ENCODE measurements around the gene RAB37.

Gene RAB37

DNA sequence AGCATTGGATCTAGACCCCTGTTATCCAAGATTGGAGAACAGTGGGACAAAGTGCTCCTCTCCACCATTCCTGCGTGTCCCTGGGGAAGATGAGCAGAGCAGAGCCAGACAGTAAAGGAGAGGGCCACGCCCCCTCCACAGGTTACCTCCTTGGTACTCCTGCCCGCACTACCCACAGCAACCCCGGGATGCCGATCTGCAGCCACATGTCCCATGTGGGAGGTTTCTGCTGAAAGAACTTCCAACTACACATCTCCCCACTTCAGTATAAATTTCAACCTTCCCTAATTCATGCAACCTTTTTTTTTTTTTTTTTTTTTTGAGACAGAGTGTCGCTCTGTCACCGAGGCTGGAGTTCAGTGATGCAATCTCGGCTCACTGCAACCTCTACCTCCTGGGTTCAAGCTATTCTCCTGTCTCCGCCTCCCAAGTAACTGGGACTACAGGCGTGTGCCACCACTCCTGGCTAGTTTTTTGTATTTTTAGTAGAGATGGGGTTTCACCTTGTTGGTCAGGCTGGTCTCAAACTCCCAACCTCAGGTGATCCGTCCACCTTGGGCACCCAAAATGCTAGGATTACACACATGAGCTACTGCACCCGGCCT lies 2.3 kb downstream of the RAB37 start:
- ChIA-PET POLR2A (no interaction called here), CTCF (interaction anchor here (0.7 kb wide), 1 partner anchor 303 kb away, joined by 3 read pairs; no protein-coding TSS in a partner anchor)
- DNase-seq (ENCODE audit: extremely low spot score), result no peak
- TF ChIP-seq ARNT (IDR thresholded peaks at IDR 0.05) (no peak), TARDBP (IDR thresholded peaks at IDR 0.05) (no peak), NFRKB (IDR thresholded peaks at IDR 0.05) (no peak), HDGF (IDR thresholded peaks at IDR 0.05; ENCODE audit: borderline replicate concordance) (no peak), CTBP1 (IDR thresholded peaks at IDR 0.05; ENCODE audit: borderline replicate concordance) (no peak)
- TF ChIP-seq, protein P1, sequence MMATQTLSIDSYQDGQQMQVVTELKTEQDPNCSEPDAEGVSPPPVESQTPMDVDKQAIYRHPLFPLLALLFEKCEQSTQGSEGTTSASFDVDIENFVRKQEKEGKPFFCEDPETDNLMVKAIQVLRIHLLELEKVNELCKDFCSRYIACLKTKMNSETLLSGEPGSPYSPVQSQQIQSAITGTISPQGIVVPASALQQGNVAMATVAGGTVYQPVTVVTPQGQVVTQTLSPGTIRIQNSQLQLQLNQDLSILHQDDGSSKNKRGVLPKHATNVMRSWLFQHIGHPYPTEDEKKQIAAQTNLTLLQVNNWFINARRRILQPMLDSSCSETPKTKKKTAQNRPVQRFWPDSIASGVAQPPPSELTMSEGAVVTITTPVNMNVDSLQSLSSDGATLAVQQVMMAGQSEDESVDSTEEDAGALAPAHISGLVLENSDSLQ (IDR thresholded peaks at IDR 0.05), result no peak

- POLR2A ChIA-PET, result no interaction called here
- CTCF ChIA-PET, result no interaction called here
- DNase-seq (ENCODE audit: extremely low spot score), result no peak
- TF ChIP-seq CTBP1 (IDR thresholded peaks at IDR 0.05; ENCODE audit: borderline replicate concordance) (no peak), LEF1 (IDR thresholded peaks at IDR 0.05; ENCODE audit: borderline replicate concordance) (no peak), SP1 (IDR thresholded peaks at IDR 0.05) (no peak), ELF4 (IDR thresholded peaks at IDR 0.05) (no peak), FOXM1 (IDR thresholded peaks at IDR 0.05; ENCODE audit: borderline replicate concordance) (no peak), ZNF384 (IDR thresholded peaks at IDR 0.05) (no peak), FOXK2 (IDR thresholded peaks at IDR 0.05) (no peak), L3MBTL2 (conservative IDR thresholded peaks at IDR 0.05) (no peak), FOXA1 (IDR thresholded peaks at IDR 0.05) (no peak), BHLHE40 (IDR thresholded peaks at IDR 0.05; ENCODE audit: borderline replicate concordance) (no peak), SUZ12 (IDR thresholded peaks at IDR 0.05) (no peak), TARDBP (IDR thresholded peaks at IDR 0.05) (no peak), ARNT (IDR thresholded peaks at IDR 0.05) (no peak), NFRKB (IDR thresholded peaks at IDR 0.05) (no peak), HDGF (IDR thresholded peaks at IDR 0.05; ENCODE audit: borderline replicate concordance) (no peak)
- TF ChIP-seq, protein P1 (IDR thresholded peaks at IDR 0.05), result no peak
Measured at GRCh38 chr17:74740173-74740572, 3.1 kb downstream of the RAB37 start.

GRCh38 chr17:74740641-74741387 lies 3.8 kb downstream of the RAB37 start:
- CTCF ChIA-PET, result interaction anchor here (1.0 to 2.0 kb wide), 2 partner anchors 30 to 84 kb away, joined by 3 to 6 read pairs; no protein-coding TSS in a partner anchor
- TF ChIP-seq FOXK2 (IDR thresholded peaks at IDR 0.05) (no peak), TARDBP (IDR thresholded peaks at IDR 0.05) (no peak), LEF1 (IDR thresholded peaks at IDR 0.05; ENCODE audit: borderline replicate concordance) (no peak), ARNT (IDR thresholded peaks at IDR 0.05) (no peak), SP1 (IDR thresholded peaks at IDR 0.05) (no peak), NFRKB (IDR thresholded peaks at IDR 0.05) (no peak), L3MBTL2 (conservative IDR thresholded peaks at IDR 0.05) (no peak), SUZ12 (IDR thresholded peaks at IDR 0.05) (no peak)
- TF ChIP-seq, protein P1 (IDR thresholded peaks at IDR 0.05), result no peak
- DNase-seq (ENCODE audit: extremely low spot score), result no peak
- POLR2A ChIA-PET, result no interaction called here

DNA sequence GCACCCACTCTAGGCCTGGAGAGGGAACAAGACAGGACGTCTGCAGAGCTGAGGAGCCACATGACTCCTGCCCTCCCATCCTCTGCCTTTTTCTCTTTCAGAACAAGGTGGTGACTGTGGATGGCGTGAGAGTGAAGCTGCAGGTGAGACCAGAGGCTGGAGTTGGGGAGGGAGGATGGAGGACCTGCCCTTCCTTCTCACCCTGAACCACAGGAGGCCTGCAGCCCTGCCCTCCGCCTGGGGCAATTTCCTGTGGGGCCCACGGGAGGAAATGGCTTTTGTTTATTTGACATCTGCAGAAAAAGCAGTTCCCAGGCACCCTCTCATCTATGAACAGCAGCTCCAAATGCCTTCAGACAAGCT lies 5.1 kb downstream of the RAB37 start:
- no peak for DNase-seq (ENCODE audit: extremely low spot score)
- TF ChIP-seq FOXM1 (IDR thresholded peaks at IDR 0.05; ENCODE audit: borderline replicate concordance) (no peak), LEF1 (IDR thresholded peaks at IDR 0.05; ENCODE audit: borderline replicate concordance) (no peak), ZNF384 (IDR thresholded peaks at IDR 0.05) (no peak), L3MBTL2 (conservative IDR thresholded peaks at IDR 0.05) (no peak), SP1 (IDR thresholded peaks at IDR 0.05) (no peak), CTBP1 (IDR thresholded peaks at IDR 0.05; ENCODE audit: borderline replicate concordance) (no peak), SUZ12 (IDR thresholded peaks at IDR 0.05) (no peak), TARDBP (IDR thresholded peaks at IDR 0.05) (no peak), FOXK2 (IDR thresholded peaks at IDR 0.05) (no peak), ARNT (IDR thresholded peaks at IDR 0.05) (no peak)
- TF ChIP-seq, protein P1 (IDR thresholded peaks at IDR 0.05), result no peak
- POLR2A ChIA-PET, result interaction anchor here (1.2 kb wide), 1 partner anchor 29 kb away, joined by 3 read pairs; no protein-coding TSS in a partner anchor
- CTCF ChIA-PET, result interaction anchor here (2.0 kb wide), 1 partner anchor 29 kb away, joined by 6 read pairs; no protein-coding TSS in a partner anchor

DNA sequence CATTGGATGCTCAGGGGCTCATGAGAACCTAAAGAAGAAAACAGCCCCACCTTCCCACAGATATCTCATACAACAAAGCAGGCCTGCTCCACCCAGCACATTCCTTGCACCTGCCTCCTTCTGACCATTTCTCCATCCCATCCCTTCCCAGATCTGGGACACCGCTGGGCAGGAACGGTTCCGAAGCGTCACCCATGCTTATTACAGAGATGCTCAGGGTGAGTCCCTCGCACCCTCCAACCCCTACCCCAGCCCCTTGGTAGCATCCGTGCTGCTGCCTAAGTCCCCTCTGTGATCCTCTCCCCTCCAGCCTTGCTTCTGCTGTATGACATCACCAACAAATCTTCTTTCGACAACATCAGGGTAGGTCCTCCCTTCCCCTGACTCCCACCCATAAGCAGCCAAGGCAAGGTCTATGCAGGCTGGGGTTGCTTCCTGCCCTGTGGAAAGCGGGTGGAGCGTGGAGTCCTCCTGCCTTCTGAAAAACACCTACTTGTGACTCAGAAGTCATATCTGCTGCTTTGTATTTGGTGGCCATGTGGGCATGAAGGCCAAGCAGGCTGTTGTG lies 6.0 kb downstream of the RAB37 start:
- CTCF ChIA-PET, result interaction anchor here (2.0 kb wide), 1 partner anchor 28 kb away, joined by 6 read pairs; no protein-coding TSS in a partner anchor
- POLR2A ChIA-PET, result interaction anchor here (1.2 kb wide), 1 partner anchor 28 kb away, joined by 3 read pairs; no protein-coding TSS in a partner anchor
- DNase-seq (ENCODE audit: extremely low spot score), result no peak
- no peak for TF ChIP-seq SP1 (IDR thresholded peaks at IDR 0.05)
- TF ChIP-seq, protein P1 (IDR thresholded peaks at IDR 0.05), result no peak
